ENCODE data around the gene SLC9A7. TPM values are rescaled to one million over a fixed set of nuclear protein-coding genes. Genes with fewer than 3 reads are reported as not detected.

SLC9A7 gene
- total and polyA plus RNA-seq, 2 of the 13 experiments (the other 11 are each of a cell fraction or from before 2014, with no cell fraction given), result 5.8 to 7.2 TPM

DNA sequence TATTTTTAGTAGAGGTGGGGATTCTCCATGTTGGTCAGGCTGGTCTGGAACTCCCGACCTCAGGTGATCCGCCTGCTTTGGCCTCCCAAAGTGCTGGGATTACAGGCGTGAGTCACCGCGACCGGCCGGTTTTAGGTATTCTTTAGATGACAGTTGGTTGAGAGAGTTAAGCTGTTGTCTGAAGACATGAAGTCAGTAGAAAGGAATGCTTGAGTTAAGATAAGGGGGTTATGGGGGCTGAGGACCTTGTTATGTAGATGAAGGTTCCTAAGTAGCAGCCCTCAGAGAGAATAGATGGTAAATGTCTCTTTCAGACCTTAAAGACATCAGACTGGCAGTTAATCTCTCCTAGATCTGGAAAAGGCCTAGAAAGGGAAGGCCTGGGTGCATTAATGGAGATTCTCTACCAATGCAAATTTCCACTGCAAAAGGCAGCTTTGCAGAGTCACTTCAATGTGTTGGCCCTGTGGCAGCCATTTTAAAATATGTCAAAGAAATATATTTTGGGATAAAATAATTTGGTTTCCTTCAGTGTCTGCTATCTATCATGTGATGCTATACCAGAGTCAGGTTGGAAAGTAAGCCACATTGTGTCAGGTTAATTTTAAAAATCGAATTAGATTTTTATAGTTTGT, 207.3 kb downstream of the SLC9A7 start:
- BruUV-seq (replicated peaks), result no TSS peak
- TF ChIP-seq SUZ12 (IDR thresholded peaks at IDR 0.05; ENCODE audit: low read depth, low read length), result no peak
- no peak for TF ChIP-seq NCOA5 (CRISPR knock-in tag; IDR thresholded peaks at IDR 0.05)
- no peak for TF ChIP-seq ZNF83 (CRISPR knock-in tag; IDR thresholded peaks at IDR 0.05; ENCODE audit: borderline replicate concordance)
- no peak for TF ChIP-seq ZNF589 (CRISPR knock-in tag; conservative IDR thresholded peaks at IDR 0.05)
- TF ChIP-seq ZFAT (CRISPR knock-in tag; conservative IDR thresholded peaks at IDR 0.05), result no peak
- no peak for TF ChIP-seq ZNF367 (CRISPR knock-in tag; IDR thresholded peaks at IDR 0.05; ENCODE audit: borderline replicate concordance)
- no peak for TF ChIP-seq MZF1 (CRISPR knock-in tag; IDR thresholded peaks at IDR 0.05; ENCODE audit: borderline replicate concordance)
- no peak for TF ChIP-seq PPARG (CRISPR knock-in tag; conservative IDR thresholded peaks at IDR 0.05)
- no peak for TF ChIP-seq ZNF432 (CRISPR knock-in tag; IDR thresholded peaks at IDR 0.05; ENCODE audit: borderline replicate concordance)
- TF ChIP-seq, protein P1, sequence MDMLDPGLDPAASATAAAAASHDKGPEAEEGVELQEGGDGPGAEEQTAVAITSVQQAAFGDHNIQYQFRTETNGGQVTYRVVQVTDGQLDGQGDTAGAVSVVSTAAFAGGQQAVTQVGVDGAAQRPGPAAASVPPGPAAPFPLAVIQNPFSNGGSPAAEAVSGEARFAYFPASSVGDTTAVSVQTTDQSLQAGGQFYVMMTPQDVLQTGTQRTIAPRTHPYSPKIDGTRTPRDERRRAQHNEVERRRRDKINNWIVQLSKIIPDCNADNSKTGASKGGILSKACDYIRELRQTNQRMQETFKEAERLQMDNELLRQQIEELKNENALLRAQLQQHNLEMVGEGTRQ (IDR thresholded peaks at IDR 0.05; ENCODE audit: low read depth, low read length), result no peak
- TF ChIP-seq, protein P1 (CRISPR knock-in tag; IDR thresholded peaks at IDR 0.05; ENCODE audit: borderline replicate concordance), result no peak
- TF ChIP-seq, protein P2, sequence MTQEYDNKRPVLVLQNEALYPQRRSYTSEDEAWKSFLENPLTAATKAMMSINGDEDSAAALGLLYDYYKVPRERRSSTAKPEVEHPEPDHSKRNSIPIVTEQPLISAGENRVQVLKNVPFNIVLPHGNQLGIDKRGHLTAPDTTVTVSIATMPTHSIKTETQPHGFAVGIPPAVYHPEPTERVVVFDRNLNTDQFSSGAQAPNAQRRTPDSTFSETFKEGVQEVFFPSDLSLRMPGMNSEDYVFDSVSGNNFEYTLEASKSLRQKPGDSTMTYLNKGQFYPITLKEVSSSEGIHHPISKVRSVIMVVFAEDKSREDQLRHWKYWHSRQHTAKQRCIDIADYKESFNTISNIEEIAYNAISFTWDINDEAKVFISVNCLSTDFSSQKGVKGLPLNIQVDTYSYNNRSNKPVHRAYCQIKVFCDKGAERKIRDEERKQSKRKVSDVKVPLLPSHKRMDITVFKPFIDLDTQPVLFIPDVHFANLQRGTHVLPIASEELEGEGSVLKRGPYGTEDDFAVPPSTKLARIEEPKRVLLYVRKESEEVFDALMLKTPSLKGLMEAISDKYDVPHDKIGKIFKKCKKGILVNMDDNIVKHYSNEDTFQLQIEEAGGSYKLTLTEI (CRISPR knock-in tag; conservative IDR thresholded peaks at IDR 0.05), result no peak
- TF ChIP-seq ZNF430 (CRISPR knock-in tag; IDR thresholded peaks at IDR 0.05), result no peak
- no peak for TF ChIP-seq SNAPC2 (CRISPR knock-in tag; IDR thresholded peaks at IDR 0.05)
- TF ChIP-seq ZBTB7B (CRISPR knock-in tag; IDR thresholded peaks at IDR 0.05), result no peak
- TF ChIP-seq KLF9 (CRISPR knock-in tag; IDR thresholded peaks at IDR 0.05; ENCODE audit: low read depth), result no peak
- TF ChIP-seq HNRNPL (IDR thresholded peaks at IDR 0.05; ENCODE audit: low read depth, low read length), result no peak
- H3K4me3 ChIP-seq (replicated peaks in 1 of 3; ENCODE audit: insufficient read depth in 1 of 3, low read depth in 2 of 3, low read length in 3 of 3), result no peak overlapping the region
- ChIA-PET POLR2A (no interaction called here), CTCF (ENCODE audit: low intra/inter-chr PET ratio, low total read pairs) (no interaction called here)
- H3K36me3 ChIP-seq (replicated peaks in 1 of 2; ENCODE audit: control insufficient read depth in 1 of 2, insufficient read depth in 2 of 2, low read length in 2 of 2), result no peaks in the 10 kb centered on the region
- FAIRE-seq, result no peak
- H3K4me1 ChIP-seq (ENCODE audit: insufficient read depth, low read length), result peaks cover 9% of the 10 kb centered on the region
- peaks cover 17% of the 10 kb centered on the region for H3K79me2 ChIP-seq (ENCODE audit: insufficient read depth, low read length)
- H3K4me2 ChIP-seq (ENCODE audit: low read depth, low read length), result no peak overlapping the region
- no peak overlapping the region for H3K9ac ChIP-seq (ENCODE audit: insufficient read depth, low read depth, low read length)
- H3K27ac ChIP-seq (ENCODE audit: extremely low read length, insufficient read depth, low read length), result no peak overlapping the region
- H4K20me1 ChIP-seq (ENCODE audit: insufficient read depth, low read length), result no peaks in the 10 kb centered on the region
- no peak for DNase-seq (ENCODE audit: low spot score)
- no peaks in the 10 kb centered on the region for H3K9me3 ChIP-seq (ENCODE audit: low read length)
- no peak for ATAC-seq
- WGBS (ENCODE audit: low lambda C conversion rate), result 90% methylated on average over 5 of the region's 8 CpGs
- in situ Hi-C loops (cut with HindIII; ENCODE audit: extremely low pct_ligation_motif_present, low pct_unique_long_range_greater_than_20kb), result no loop called here
- no peaks in the 10 kb centered on the region for H3K27me3 ChIP-seq (ENCODE audit: control insufficient read depth in 1 of 2, insufficient read depth in 2 of 2, low read length in 2 of 2)
- H2AFZ ChIP-seq (ENCODE audit: low read length), result no peak overlapping the region
- intact Hi-C loops (cut with micrococcal nuclease; ENCODE audit: unreplicated experiment), result no loop called here

Data from HepG2 (cell line).